Epidermal melanocyte (primary cell): ENCODE measurements around the gene TPSAB1.

Experiments
- DNase-seq: peaks from one replicate; pipeline ENCODE4 v3.0.0; 2011; ENCODE audit warnings: low spot score; ENCODE audit not compliant: insufficient read length

Gene TPSAB1

DNA sequence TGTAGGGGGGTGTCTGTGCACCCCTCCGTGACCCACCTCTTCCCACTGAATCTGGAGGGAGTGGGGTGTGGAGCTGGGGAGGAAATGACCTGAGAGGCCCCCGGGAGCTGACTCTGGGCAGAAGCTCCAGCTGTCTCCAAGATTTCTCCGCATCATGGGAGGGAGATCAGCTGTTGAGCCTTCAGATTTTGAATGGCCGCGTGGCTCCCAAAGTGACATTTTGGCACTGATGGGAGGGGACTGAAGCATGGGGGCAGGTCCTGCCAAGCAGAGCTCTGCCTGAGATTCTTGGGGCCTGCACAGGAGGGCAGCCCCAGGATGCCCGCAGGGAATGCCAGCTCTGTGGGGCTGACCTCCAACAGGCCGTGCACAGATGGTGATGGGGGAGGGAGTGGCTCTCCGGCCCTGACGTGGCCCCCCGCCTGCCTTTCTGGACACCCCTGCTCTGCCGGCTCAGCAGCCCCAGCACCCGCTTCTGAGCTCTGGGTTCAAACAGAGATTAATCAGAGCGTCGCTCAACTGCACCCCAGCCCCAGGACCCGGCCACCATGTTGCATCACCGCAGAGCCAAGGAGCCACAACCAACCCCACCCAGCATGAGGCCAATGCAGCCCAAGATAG, 43.6 kb downstream of the TPSAB1 start:
- no peak for DNase-seq

DNA sequence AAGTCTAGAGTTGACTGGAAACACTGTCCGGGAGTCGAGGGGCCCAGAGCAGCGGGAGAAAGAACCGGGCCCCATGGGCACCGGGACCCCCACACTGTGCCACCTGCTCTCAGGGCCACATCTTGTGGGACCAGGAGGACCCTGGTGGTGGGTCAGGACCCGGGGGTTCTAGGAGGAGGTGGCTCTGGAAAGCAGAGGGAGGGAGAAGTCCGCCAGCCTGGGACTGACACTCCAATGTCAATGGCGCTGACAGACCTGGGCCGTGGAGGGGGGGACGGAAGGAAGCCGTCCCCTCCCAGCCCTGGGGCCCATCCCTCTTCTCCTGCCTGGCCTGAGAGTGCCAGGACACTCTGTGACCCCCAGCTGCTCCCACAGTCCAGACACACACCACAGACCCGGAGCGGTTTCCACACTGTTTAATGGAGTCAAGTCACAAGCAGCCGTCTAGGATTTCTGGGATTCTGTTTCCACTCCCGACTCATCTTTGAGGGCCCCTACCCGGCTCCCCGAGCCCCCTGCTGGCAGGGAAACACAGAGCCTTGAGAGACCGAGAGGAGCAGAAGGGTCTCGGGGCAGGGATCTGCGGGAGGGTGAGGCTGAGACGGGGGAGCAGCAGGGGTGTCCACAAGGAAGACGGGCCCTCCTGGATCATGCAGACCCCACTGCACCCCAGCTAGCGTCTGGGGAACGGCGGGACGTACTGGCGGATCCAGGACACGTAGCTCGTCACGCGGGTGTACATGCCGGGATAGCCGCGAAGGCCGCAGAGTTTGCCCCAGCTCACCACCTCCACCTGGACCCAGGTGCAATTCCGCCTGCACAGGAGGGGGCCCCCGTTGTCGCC, 45.4 kb downstream of the TPSAB1 start:
- DNase-seq: no peak

- DNase-seq: no peak
Measured at GRCh38 chr16:1286513-1287094, 46.1 kb downstream of the TPSAB1 start.

GRCh38 chr16:1287982-1288670, 47.6 kb downstream of the TPSAB1 start:
- no peak for DNase-seq

DNA sequence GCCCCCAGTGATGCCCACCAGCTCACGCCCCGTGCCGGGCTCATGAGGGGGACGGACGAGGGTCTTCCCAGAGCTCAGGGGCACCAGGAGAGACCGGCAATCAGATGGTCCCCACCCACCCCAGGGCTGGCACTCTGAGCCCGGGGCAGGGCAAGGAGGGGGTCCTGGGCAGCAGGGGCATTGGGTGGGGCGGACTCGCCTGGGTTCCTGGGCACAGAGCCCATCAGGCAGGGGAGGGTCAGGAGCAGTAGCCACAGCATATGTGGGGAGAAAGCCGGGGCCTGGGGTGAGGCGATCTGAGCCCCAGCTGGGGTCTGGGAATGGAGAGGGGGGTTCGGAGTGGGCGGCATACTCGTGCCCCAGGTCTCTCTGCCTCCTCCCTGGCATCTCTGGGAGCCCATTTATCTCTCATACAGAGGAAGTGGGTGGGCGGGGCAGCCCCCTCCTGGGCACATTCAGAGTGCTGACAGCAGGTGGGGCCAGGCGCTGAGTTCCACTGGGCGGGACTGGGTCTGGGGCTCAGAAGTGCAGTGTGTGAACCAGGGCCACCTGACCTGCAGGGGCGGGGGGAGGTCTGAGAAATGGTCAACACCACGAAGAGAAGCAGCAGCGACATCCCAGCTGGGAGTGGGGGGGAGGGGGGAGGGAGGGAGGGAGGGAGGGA, 48.4 kb downstream of the TPSAB1 start:
- DNase-seq: no peak

DNA sequence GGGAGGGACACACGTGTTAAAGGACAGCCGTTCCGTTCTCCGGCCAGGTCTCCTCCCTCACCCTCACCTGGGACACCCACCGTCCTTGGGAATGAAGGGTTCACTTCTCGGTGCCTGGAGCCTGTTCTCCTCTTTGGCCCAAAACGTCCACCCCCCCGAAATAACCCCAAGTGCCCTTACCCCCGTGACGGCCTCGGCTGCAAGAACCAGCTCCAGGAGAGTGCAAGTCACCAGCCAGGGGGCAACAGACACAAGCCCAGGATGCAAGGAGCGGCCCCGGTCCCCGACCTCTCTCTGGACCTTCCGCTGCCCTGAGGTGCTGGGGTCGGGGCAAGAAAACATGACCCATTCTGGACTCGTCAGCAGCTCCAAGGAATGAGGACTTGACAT, 49.0 kb downstream of the TPSAB1 start:
- DNase-seq: no peak

DNA sequence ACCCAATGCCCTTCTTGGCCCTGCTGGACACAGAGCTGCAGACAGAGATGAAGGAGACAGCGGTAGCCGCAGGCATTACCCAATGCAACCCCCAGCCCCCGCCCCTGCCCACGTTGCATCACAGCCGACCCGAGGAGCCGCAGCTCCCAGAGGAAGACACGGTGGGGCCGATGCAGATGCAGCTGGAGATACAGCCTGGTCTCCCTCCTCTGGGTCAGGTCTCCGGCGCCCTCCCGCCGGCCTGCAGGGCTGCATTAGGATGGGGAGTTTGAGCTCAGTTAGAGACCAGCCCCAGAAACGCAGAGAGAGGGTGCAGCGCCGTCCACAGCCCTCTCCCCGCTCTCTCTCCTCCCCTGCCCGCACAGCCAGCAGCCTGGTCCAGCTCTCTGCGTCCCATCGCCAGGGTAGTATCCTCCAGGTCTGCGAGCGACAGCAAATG, 49.6 kb downstream of the TPSAB1 start:
- no peak for DNase-seq

DNA sequence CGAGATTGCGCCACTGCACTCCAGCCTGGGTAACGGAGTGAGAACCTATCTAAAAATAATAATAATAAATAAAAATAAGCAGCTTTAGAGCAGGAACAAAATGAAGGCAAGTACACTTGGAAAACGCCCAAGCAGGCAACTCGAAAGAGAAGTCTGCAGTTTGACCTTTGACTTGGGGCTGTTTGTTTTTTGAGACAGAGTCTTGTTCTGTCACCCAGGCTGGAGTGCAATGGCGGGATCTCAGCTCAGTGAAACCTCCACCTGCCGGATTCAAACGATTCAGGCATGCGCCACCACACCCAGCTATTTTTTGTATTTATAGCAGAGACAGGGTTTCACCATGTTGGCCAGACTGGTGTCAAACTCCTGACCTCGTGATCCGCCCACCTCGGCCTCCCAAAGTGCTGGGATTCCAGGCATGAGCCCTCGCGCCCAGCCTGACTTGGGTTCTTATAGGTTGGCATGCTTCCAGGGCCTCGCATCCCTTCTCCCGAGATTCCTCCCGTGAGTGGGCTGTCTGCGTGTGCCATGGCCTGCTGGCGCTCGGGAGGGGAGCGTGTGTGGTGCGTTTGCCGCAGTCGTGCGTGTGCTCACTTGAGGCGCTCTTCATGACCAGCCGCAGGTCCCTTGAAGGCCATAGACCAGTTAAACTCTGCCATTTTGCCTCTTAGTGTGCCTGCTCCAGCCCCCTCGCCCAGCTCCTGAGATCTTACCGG, 50.5 kb downstream of the TPSAB1 start:
- no peak for DNase-seq

- no peak for DNase-seq
Measured at GRCh38 chr16:1291576-1291974, 51.1 kb downstream of the TPSAB1 start.
